ENCODE measurements around the gene RIPOR3.

The RIPOR3 gene, protein sequence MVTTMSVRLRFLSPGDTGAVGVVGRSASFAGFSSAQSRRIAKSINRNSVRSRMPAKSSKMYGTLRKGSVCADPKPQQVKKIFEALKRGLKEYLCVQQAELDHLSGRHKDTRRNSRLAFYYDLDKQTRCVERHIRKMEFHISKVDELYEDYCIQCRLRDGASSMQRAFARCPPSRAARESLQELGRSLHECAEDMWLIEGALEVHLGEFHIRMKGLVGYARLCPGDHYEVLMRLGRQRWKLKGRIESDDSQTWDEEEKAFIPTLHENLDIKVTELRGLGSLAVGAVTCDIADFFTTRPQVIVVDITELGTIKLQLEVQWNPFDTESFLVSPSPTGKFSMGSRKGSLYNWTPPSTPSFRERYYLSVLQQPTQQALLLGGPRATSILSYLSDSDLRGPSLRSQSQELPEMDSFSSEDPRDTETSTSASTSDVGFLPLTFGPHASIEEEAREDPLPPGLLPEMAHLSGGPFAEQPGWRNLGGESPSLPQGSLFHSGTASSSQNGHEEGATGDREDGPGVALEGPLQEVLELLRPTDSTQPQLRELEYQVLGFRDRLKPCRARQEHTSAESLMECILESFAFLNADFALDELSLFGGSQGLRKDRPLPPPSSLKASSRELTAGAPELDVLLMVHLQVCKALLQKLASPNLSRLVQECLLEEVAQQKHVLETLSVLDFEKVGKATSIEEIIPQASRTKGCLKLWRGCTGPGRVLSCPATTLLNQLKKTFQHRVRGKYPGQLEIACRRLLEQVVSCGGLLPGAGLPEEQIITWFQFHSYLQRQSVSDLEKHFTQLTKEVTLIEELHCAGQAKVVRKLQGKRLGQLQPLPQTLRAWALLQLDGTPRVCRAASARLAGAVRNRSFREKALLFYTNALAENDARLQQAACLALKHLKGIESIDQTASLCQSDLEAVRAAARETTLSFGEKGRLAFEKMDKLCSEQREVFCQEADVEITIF

DNA sequence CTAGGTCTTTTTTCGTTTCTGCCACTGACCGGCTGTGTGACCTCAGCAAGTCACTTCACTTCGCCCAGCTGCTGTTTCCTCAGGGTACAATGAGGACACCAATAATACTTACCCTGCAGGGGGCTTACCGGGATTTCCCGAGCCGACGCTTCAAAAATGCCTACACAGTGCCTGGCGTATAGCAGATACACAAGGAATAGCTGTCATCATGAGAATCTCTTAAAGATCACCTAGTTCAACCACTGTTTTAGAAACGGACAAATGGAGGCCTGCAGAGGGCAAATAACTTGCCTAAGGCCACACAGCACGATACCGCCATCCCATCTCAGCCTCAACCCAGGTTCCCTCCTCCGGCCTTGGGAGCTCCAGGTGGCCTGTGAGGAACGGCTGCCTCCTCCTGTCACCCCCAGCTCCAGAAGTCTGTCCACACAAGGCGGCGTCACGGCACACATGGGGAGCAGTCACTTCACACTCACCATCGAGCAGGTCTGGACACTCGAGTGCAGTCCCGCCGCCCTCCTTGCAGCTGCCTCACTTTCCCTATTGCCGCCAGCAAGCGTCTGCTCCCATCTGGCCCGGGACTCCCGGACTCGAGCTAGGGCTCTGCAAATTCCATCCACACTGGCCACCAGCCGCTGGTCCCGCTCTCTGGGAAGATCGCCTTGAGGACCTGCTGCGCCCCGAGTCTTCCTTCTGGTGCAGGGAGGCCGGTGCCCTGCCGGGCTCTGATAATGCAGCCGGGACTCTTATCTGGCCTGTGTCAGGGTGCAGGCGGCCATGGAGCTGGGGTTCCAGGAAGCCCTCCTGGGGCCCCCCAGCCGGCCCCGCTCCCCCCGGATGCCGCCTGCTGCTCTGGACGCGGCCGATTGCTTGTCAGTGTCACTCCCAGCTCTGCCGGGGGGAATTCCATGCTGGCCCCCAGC lies at the start of gene RIPOR3:
RIPOR3 (minus strand) TSS at position 893 of the 923 bp plus-strand sequence; CDS start at position 479, 414 bp downstream.
- DNase-seq = no peak

DNA sequence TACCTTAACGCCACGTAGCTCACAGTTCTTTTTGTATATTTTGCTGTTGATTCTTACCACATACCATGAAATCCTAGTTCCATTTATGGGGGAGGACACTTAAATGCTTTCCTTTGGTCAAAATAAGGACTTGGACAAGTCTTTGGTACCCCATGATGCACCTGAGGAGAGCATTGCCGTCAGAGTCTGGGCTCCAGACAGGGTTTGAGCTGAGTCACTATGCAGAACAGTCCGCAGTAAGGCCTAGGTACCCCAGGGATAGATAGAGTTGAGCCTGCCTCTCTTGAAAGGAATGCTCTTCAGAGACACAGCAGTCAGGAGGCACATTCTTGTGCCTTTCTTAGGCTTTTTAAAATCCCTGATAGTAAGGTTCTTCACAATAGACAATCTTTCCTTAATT lies 46.0 kb upstream of the RIPOR3 start:
- DNase-seq = no peak

DNA sequence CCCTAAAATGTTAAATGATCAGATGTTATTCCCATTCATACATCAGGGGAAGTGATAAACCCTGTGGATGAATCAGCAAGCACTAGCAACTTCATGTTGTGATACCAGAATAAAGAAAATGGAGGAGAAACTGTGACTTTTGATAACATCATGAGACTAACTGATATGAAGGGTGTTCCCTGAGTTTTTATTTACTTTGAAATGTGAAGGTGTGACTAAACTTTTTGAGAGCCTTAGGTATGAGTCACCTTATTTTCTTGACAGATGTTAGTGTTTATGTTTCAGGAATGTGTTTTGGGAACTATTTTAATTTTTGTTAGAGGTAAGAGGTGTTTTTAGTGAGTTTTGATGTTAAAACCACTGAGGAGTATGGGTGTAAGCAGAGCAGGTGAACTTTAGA lies 44.5 kb upstream of the RIPOR3 start:
- DNase-seq = no peak

DNA sequence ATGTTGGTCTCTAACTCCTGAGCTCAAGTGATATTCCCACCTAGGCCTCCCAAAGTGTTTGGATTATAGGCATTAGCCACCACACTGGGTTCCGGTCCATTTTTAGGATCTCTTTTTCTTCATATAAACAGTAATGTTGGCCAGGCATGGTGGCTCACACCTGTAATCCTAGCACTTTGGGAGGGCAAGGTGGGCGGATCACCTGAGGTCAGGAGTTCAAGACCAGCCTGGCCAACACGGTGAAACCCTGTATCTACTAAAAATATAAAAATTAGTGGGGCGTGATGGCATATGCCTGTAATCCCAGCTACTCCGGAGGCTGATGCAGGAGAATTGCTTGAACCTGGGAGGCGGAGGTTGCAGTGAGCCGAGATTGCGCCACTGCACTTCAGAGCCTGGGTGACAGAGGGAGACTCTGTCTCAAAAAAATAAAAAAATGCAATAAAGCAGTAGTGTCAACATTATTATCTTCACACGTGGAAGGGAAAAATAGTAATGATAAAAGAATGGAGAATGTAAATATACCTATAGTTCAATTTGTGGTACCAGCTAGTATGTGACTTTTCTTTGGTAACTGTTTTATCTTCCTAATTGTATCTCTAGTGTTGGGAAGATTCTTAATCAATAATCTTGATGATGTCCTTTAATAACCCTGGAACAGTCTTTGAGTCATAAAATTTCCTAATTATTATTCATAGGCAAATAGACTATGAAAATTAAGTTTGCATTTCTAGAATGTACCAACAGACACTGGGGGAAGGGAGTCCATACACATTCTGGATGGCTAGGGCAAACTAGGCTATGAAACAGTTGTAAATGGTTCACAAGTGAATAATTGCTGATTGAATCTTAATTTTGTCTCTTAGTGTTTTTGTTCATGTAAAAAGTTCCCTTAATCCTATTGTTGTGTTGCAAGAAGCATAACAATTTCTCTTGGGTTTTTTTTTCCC lies 43.7 kb upstream of the RIPOR3 start:
- DNase-seq = no peak

DNA sequence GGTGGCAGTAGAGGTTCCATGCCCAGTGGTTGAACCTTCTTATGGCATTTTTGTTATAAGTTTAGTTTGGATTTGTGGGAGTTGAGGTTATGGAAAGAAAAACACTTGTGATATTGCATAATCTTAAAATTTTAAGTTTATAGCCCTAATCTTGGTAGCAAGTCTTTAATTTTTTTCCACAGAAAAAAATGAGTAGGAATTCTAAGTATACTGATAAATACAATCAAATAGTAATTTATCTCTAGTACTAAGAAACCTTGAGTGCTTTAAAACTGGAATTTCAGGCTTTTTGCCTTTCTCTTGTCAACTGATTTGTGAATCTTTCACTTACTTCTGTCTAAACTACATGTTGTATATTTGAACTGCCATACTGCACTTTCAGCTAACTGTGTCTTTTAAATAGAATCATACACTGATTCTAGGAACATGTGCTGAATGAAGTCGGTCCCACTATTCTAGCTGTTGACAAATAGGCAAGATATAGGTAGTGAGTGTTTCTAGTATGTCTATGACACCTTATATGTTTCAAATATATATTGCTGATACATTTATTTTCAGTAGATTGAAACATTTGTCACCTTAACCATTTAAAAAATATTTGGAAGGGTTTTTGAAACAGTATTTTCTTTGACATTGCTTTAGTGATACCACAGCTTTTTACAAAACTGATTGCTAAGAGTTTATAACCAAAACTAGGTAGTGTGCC lies 42.5 kb upstream of the RIPOR3 start:
- no peak for DNase-seq

DNA sequence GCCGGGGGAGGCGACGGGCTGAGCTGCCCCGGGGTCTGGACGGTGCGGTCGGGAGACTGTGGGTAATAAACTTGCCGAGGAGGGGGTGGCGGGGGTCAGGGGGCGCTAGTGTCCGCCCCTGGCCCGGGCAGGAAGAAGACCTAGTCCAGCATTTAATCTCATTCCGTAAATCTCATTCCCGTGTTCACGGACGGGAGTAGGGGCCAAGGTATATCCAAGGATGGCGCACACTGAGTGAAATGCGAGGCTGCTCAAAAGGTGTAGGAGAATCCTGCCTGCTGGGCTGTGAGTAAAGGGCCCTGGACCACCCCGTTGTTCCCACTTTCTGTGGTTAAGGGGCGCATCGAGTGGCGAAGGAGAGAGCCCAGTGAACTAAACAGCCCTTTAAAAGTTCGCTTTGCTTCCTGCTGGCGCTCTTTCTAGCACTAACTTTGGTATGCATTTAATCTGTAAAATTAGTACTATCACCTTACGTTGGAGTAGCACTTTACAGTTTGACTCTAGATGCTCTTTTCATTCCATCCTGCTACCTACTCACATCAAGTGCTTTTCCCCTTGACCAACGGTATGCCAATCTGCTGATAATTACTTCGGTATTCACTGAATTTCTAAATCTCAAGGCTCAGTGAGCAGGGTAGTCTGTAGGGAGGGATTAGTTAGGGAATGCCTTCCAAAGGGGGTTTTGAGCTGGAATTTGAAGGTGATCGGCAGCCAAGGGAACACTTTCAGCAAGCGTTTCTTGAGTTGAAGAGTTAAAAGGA lies 40.8 kb upstream of the RIPOR3 start:
- DNase-seq = no peak

DNA sequence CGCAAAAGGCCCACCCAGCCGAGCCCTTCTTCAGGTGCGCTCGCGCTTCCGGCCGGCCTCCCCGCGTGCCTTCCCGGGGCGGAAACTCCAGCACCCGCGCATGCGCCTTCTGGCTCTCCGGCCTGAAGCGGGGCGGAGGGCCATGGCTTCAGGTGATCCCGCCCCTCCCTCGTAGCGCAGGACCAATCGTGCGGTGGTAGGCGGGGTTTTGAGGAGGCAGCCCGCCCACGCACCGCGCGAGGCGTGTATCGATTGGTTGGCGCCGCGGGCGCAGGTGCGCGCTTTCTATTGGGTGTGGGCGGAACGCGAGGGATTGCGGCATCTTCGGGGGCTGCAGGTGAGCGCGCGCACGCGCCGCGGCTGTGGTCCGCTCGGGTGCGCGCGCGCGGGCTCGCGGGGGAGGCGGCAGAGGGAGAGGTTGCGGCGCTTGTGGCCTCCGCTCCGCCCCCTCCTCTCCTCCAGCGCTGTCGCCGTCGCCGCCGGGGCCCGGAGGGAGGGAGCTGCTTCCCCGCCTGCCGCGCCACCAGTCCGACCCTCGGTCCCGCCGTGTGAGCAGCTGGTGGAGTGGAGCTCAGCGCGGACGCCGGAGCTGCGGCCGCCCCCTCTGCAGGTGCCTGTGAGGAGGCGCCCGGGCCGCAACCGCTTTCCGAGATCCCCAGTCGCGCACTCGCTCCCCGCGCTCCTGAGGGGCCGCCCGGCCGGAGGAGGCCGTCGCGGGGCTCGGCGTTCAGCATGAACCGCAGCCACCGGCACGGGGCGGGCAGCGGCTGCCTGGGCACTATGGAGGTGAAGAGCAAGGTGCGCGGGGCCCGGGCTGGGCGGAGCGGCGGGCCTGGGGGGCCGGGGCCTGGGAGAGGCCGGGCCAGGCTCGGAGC lies 40.0 kb upstream of the RIPOR3 start, which contains the start of gene PARD6B:
PARD6B (plus strand) TSS at position 526 of the 875 bp plus-strand sequence; CDS start at position 733, 207 bp downstream.
- DNase-seq = peak; percentile 99

DNA sequence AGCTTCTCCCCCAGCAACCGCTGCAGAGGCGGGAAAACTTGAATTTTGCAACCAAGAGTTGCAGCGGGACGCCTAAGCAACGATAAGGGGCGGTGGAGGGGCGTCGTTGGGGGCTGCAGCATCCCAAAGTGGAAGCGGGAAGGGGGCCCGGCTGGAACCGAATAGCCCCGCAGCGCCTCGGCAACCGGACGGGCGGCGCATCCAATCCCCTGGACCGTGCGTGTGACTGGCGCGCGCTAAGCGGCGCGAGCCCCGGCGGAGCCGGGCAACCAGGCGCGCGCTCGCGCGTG lies 39.4 kb upstream of the RIPOR3 start:
- no peak for DNase-seq

DNA sequence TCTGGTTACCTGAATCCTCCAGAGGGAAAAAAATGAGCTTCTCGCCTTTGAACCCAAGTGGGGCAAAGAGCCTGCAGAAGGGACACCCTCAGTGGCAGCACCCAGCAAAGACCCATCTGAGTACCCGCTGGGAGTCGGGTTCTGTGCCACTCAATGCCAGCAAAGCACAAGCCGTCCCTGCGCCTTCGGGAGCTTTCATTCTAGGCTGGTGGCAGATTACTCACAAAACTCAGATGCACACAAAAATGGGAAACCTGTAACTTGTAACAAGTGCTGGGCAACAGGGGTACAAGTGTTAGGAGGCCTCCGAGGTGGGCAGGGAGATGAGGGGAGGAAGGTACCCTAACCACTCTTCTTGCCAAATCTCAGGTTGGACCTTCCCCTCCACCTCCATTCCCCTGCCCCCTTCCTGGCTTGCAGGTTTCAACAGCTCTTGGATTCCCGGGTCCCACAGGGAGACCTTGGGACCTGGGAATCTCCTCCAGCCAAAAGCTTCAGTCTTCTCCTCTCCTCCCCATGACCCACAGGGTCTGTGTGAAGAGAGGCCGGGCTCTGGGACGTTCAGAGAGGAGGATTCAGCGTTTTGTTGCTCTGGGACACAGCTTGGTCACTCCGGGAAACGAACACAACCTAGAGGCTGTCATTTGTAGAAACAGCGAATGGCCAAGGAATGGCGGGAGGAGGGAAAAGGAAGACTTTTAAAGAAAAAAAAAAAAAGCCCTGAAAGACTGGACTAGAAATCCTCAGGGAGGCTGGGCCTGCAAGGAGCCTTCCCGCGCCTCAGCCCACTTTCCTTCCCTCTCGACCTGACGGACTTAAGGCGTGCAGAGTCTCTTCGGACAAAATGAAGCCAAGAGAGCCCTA lies 38.8 kb upstream of the RIPOR3 start:
- no peak for DNase-seq

DNA sequence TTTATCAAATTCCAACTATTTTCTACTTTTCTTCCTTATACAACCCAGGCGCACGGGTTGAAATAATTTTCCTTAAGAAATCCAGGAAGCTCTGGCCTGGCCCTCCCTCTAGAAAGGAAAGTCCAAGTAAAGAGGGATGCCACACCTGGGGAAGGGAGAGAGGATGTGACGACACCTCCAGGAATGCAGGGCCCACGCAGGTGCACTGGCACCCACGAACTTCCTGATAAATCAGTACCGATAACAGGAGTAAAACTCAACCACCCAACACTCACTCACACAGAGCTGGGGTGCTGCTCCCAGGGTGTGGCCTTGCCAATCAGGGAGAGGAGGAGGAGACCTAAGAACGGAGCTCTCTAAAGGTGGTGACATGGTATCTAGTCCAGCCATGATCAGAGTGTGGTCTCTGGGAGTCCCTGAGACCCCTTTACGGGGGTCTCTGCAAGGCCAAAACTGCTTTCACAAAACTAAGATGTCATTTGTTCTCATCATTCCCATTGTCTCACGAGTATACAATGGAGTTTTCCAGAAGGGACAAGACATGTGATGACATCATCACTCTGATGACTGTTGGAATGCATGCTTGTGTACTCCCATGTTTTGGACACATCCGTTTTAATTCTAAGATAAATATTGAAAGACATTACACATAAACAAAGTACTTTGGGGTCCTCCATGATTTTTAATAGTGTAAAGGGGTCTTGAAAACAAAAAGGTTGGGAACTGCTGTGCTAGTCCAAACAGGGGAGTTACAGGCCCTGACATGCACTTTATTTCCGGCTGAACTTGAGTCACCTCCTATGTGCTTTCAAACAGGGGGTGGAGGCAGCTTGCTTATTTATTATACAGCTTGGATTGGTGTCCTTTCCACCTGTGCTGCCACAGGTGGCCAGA lies 37.9 kb upstream of the RIPOR3 start:
- DNase-seq = no peak

DNA sequence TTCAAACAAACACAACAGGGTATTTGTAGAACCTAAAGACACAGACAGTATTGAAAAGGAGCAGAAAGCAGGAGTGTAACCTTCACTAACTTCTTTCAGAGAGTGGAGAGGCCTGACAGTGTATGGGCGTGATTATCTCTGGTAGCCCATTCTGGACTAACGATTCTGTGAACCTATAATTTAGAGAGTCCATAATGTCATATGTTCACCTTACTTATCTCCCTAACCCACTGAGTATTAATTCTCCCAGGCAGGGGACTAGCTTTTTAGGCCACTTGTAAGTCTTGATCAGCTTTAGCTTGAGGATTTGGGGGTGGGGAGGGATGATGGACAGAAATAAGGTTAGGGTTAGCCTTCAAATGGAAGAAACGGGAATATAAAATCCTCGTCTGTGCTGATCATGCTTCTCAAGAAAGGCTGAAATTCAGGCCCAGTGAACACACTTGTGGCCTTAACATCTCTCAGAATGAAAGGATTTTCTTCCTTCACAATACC lies 37.2 kb upstream of the RIPOR3 start:
- no peak for DNase-seq

DNA sequence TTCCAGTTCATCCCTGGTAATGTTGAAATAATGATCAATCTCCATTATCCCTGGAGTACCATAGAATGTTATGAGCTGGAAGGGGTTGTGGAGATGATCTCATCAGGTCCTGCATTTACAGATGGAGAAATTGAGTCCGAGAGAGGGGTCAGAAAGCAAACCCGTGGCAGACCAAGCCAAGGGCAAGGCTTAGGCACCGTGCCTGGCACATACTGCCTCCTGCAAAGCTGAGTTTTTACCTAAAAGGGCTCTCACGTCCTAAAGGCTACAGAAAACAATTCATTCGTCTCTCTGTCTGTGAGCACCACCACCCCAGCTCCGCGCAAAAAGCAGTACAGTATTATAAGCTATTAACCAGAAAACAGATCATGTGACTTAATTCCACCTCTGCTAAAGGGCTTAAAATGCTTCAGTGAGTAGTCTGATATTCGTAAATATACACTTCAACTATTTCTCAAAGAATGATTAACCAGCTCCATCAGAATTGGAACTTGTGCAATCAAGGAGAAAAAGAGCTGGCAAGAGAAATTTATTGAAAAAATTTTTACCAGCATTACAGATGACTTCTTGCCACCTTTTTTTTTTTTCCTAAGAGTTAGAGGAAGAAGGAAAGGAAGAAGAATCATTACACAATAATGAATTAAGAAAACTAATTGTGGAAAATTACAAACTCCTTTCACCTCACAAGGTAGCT lies 36.6 kb upstream of the RIPOR3 start:
- DNase-seq = no peak

DNA sequence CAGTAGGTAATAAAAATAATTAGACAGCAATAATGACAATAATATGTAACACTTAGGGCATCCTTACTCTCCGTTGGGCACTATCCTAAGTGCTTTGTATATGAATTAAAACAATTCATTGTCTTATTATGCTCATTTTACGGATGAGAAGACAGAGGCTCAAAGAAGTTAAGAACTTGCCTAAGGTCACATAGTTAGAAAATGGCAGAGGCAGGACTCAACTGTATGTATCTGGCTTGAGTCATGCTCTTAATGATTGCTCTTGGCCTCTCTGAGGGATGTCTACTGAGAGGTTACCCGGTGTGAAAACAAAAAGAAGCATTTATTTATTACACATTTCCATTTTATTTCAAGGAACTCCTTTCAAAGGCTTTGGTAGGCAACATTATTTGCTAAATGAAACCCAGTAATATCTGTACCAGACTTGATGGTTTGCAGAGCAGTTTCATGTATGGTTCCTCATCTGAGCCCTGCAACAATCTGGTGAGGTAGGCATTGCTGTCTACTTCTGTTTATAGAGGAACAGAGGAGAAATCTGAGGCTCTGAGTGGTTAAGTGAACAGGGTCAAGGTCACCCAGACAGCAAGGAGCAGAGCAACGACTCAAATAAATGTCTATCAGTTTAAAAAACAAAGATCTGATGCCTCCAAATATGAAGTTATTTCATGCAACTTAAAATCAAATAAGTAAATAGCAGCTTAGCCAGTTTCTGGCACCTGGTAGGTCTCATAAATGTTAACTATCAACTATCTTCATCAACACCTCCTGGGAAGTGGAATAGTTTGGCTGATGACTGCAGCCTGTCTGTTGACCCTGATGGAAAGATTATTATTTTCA lies 35.8 kb upstream of the RIPOR3 start:
- no peak for DNase-seq

DNA sequence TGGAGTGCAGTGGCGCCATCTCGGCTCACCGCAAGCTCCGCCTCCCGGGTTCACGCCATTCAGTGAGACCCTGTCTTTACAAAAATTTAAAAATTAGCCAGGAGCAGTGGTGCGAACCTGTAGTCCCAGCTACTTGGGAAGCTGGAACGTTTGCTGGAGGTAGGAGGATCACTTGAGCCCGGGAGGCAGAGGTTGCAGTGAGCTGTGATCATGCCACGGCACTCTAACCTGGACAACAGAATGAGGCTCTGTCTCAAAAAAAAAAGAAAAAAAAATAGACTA lies 34.3 kb upstream of the RIPOR3 start:
- no peak for DNase-seq
